ENCODE data around the gene FLT1.

GRCh38 chr13:28494778-28495537 is at the start of gene FLT1:
- TF ChIP-seq CTCF (IDR thresholded peaks at IDR 0.05) (no peak), POLR2A (IDR thresholded peaks at IDR 0.05) (no peak)

All from breast epithelium (tissue), 3 donors.